Measurements from ENCODE around the gene PRR27.
"Not testable (repeated sequence)": the region's sequence is repeated elsewhere in the genome, so short reads cannot be mapped to it uniquely, and the experiment has no call there.

PRR27 gene

DNA sequence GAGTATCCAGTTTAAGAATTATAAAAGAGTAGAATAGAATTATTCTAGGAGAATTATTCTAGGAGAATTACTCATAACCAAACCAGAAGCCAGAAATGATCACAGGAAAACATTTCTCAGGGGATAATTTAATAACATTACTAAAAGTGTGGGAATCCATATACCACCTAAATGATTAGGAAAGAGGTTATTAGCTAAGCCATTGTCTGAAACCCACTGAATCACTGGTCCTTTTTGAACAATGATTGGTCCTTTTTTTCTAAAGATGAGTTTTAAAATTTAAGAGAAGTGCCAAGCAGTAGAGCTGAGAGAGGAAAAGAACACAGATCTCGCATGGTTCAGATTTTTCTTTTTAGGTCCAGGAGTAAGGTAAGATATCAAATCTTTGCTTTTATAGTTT lies 41.4 kb downstream of the PRR27 start, which contains the start of gene ODAM:
Gene ODAM (plus strand): TSS at position 301 of the 400 bp plus-strand sequence. CDS start 819 bp downstream, outside the sequence.
- no peak for DNase-seq (ENCODE audit: low read depth)
- TF ChIP-seq, protein P1, sequence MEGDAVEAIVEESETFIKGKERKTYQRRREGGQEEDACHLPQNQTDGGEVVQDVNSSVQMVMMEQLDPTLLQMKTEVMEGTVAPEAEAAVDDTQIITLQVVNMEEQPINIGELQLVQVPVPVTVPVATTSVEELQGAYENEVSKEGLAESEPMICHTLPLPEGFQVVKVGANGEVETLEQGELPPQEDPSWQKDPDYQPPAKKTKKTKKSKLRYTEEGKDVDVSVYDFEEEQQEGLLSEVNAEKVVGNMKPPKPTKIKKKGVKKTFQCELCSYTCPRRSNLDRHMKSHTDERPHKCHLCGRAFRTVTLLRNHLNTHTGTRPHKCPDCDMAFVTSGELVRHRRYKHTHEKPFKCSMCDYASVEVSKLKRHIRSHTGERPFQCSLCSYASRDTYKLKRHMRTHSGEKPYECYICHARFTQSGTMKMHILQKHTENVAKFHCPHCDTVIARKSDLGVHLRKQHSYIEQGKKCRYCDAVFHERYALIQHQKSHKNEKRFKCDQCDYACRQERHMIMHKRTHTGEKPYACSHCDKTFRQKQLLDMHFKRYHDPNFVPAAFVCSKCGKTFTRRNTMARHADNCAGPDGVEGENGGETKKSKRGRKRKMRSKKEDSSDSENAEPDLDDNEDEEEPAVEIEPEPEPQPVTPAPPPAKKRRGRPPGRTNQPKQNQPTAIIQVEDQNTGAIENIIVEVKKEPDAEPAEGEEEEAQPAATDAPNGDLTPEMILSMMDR (conservative IDR thresholded peaks at IDR 0.05; ENCODE audit: low read depth, low read length): no peak
- no peak within 1 kb of the TSS for H3K4me3 ChIP-seq (ENCODE audit: low read depth, low read length)

- no peak overlapping the region for H3K4me3 ChIP-seq (ENCODE audit: low read depth, low read length)
- TF ChIP-seq, protein P1 (conservative IDR thresholded peaks at IDR 0.05; ENCODE audit: low read depth, low read length): no peak
- DNase-seq (ENCODE audit: low read depth): no peak
Measured at GRCh38 chr4:70196857-70197256, 42.8 kb downstream of the PRR27 start.

DNA sequence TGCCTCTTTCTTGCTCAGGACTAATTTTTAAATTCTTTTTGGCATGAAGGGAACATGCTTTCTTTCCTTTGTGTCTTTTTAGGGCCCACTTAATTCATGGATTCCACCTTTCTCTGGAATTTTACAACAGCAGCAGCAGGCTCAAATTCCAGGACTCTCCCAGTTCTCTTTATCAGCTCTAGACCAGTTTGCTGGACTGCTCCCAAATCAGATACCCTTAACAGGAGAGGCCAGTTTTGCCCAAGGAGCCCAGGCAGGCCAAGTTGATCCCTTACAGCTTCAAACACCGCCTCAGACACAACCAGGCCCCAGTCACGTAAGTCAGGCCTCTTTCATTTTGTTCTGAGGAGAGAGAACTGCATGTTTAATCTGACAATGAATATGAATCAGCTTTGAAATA lies 43.8 kb downstream of the PRR27 start:
- TF ChIP-seq, protein P1 (conservative IDR thresholded peaks at IDR 0.05; ENCODE audit: low read depth, low read length): no peak
- H3K4me3 ChIP-seq (ENCODE audit: low read depth, low read length): no peak overlapping the region
- no peak for DNase-seq (ENCODE audit: low read depth)

GRCh38 chr4:70203601-70204000 lies 49.6 kb downstream of the PRR27 start:
- H3K4me3 ChIP-seq (ENCODE audit: low read depth, low read length): no peak overlapping the region
- no peak for DNase-seq (ENCODE audit: low read depth)
- TF ChIP-seq, protein P1 (conservative IDR thresholded peaks at IDR 0.05; ENCODE audit: low read depth, low read length): no peak

GRCh38 chr4:70212752-70213151 lies 58.7 kb downstream of the PRR27 start:
- not testable (repeated sequence) for DNase-seq (ENCODE audit: low read depth); H3K4me3 ChIP-seq (ENCODE audit: low read depth, low read length)

Measured in choroid plexus epithelial cell (primary cell).